Gastrocnemius medialis (tissue), 4 donors: Measurements from ENCODE around the gene CCDC178. TPM values are rescaled to one million over a fixed set of nuclear protein-coding genes. Genes with fewer than 3 reads are reported as not detected.

Experiments used
- ATAC-seq, 2 donors: fragments of 150-250 bp; one replicate each; pipeline ENCODE4 v1.9.1; 2016
- DNase-seq, 2 donors: peaks; one replicate each; pipeline ENCODE4 v3.0.0-alpha.2; 2019
- H3K27ac ChIP-seq, 4 donors: fragments of 200-600 bp; sonication (generic); 1 replicate in 1 of 4; 2 replicates in 3 of 4; pipeline ENCODE4 v1.5.1; 2016 to 2018; ENCODE audit warnings: mild to moderate bottlenecking in 2 of 4, moderate library complexity in 1 of 4
- H3K27me3 ChIP-seq, 3 donors: fragments of 200-600 bp; sonication (generic) in 2 of 3; 1 replicate in 1 of 3; 2 replicates in 2 of 3; pipeline versions ENCODE4 v1.5.1 to v1.6.0; 2016 to 2019; ENCODE audit warnings: mild to moderate bottlenecking in 1 of 3, moderate library complexity in 1 of 3
- H3K36me3 ChIP-seq, 2 donors: fragments of 200-600 bp; sonication (generic) in 1 of 2; one replicate each; pipeline ENCODE4 v1.5.1; 2017 to 2018
- H3K4me1 ChIP-seq, 2 donors: fragments of 200-600 bp; sonication (generic) in 1 of 2; one replicate each; pipeline ENCODE4 v1.5.1; 2016 to 2017; ENCODE audit warnings: mild to moderate bottlenecking in 2 of 2
- H3K4me3 ChIP-seq, 4 donors: fragments of 200-600 bp; sonication (generic) in 3 of 4; 1 replicate in 1 of 4; 2 replicates in 3 of 4; pipeline ENCODE4 v1.5.1; 2016 to 2019; ENCODE audit warnings: mild to moderate bottlenecking in 2 of 4
- H3K9me3 ChIP-seq, 3 donors: fragments of 200-600 bp; sonication (generic) in 2 of 3; 1 replicate in 1 of 3; 2 replicates in 2 of 3; pipeline ENCODE4 v1.5.1; 2016 to 2019
- POLR2A ChIP-seq, 2 donors: fragments of 450-650 bp; IDR thresholded peaks; one replicate each; pipeline ENCODE4 v1.6.1; 2017; ENCODE audit warnings: antibody characterized with exemption in 2 of 2, mild to moderate bottlenecking in 2 of 2, moderate library complexity in 2 of 2
- in situ Hi-C, 4 donors: fragments of 200-750 bp; cut with MboI; loops; one replicate each; pipeline versions ENCODE4 v1.15.0 to v1.8.0; 2017; ENCODE audit warnings: low sequenced_read_pairs in 4 of 4
- intact Hi-C: fragments of 100-400 bp; cut with DNase I; formaldehyde crosslinking; loops from one replicate; pipeline ENCODE4 v1.15.1; 2023; ENCODE audit warnings: low total_unique reads
- total RNA-seq, 4 donors: library from RNA; depleted of rRNA; stranded (reverse); fragments of >200 nt; gene quantifications; one replicate each; pipeline versions ENCODE4 v1.1.0 to v1.2.3, GENCODE V29; 2016
- TF ChIP-seq, protein P1 (sequence below), 5 experiments: fragments of 450-650 bp in 3 of 5; fragments of 200-600 bp in 2 of 5; sonication (generic) in 2 of 5; IDR thresholded peaks in 4 of 5; conservative IDR thresholded peaks in 1 of 5; 1 replicate in 4 of 5; 2 replicates in 1 of 5; pipeline ENCODE4 v1.5.1; 2016 to 2019; ENCODE audit warnings: antibody characterized with exemption in 5 of 5, mild to moderate bottlenecking in 3 of 5, moderate library complexity in 3 of 5

The CCDC178 gene
- total RNA-seq, 4 donors from 2014 or later = 0.35 TPM; not detected in 3

DNA sequence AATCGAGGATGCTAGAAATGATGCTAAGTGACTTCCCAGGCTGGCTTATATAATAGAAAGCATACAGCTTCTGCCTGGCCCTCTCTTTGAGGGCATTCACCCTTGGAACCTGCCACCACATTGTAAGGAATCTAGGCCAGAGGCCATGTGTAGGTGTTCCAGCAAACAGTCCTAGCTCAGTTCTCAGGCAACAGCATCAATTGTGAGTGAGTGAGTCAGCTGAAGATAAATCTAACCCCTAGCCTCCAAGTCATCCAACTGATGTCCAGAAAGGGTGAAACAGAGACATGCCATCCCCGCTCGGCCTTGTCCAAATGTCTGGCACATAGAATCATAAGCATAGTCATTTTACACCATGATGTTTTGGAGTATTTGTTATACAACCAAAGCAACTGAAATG, 343.4 kb downstream of the CCDC178 start:
- no peak for DNase-seq
- Histone ChIP-seq H3K27ac (no peak overlapping the region), H3K36me3 (no peaks in the 10 kb centered on the region), H3K4me1 (no peaks in the 10 kb centered on the region), H3K9me3 (no peaks in the 10 kb centered on the region), H3K27me3 (no peaks in the 10 kb centered on the region), H3K4me3 (no peak overlapping the region)
- in situ Hi-C loops (no loop called here), intact Hi-C loops (no loop called here)
- no peak for TF ChIP-seq POLR2A (IDR thresholded peaks at IDR 0.05)
- TF ChIP-seq, protein P1, sequence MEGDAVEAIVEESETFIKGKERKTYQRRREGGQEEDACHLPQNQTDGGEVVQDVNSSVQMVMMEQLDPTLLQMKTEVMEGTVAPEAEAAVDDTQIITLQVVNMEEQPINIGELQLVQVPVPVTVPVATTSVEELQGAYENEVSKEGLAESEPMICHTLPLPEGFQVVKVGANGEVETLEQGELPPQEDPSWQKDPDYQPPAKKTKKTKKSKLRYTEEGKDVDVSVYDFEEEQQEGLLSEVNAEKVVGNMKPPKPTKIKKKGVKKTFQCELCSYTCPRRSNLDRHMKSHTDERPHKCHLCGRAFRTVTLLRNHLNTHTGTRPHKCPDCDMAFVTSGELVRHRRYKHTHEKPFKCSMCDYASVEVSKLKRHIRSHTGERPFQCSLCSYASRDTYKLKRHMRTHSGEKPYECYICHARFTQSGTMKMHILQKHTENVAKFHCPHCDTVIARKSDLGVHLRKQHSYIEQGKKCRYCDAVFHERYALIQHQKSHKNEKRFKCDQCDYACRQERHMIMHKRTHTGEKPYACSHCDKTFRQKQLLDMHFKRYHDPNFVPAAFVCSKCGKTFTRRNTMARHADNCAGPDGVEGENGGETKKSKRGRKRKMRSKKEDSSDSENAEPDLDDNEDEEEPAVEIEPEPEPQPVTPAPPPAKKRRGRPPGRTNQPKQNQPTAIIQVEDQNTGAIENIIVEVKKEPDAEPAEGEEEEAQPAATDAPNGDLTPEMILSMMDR (IDR thresholded peaks at IDR 0.05 in 4 of 5, conservative IDR thresholded peaks at IDR 0.05 in 1 of 5) = no peak
- ATAC-seq = no peak

DNA sequence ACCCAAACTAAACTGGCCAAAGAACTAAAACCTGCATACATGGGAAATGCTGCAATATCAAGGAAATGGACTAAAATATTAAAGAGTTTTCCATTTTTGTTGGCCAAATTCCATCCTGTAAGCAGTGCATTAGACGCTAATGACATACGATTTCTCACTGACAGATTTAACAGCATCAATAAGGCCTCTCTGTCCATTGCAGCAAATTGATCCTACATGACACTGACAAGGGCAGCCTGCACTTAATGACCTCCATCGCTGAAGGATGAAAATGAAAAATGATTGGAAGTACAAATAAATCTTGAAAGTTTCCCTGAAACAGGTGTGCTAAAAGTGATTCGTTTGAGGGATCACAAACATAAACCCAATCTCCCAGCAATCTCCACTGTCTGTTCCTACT, 350.1 kb downstream of the CCDC178 start:
- in situ Hi-C loops = no loop called here
- no peaks in the 10 kb centered on the region for H3K4me1 ChIP-seq
- no peak for TF ChIP-seq POLR2A (IDR thresholded peaks at IDR 0.05)
- TF ChIP-seq, protein P1 (IDR thresholded peaks at IDR 0.05 in 4 of 5, conservative IDR thresholded peaks at IDR 0.05 in 1 of 5) = no peak

DNA sequence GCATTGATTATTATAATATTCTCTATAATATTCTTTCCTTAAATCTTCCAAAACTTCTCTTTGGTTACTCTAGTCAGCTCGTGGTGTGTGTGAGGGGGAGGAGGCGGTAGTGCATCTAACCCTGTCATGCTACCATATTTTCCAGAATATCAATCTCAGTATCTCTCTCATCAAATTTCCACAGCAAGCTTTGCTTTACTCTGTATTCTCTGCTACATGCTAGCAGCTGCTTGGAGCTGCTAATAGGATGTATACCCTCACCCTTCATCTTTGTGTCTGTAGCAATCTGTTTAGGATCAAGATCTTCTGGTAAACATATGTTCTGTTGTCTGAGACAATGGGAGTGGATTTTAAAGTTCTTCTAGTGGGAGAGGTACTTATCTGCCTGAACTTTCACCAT, 363.9 kb downstream of the CCDC178 start:
- in situ Hi-C loops = no loop called here
- no peaks in the 10 kb centered on the region for H3K36me3 ChIP-seq

More for the DNA sequence above, 350.1 kb downstream of the CCDC178 start:
- ATAC-seq (no peak), DNase-seq (no peak)
- Histone ChIP-seq H3K4me3 (no peak overlapping the region), H3K27me3 (no peaks in the 10 kb centered on the region), H3K9me3 (no peaks in the 10 kb centered on the region), H3K27ac (no peak overlapping the region), H3K36me3 (no peaks in the 10 kb centered on the region)
- intact Hi-C loops = no loop called here

DNA sequence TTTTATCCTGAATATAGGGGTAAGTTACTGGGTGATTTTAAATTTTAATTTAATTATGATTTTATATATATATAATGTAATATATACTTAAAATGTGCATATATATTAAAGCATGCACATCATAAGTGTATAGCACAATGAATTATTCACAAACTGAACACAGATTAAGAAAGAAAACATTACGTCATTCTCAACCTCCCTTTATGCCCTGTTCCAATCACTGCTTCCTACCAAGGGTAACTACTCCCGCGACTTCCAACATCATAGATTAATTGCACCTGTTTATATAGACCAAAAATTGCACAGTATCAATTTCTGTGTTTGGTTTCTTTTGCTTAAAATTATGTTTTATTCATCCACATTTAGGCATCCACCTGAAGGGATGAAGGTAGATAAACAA, 366.4 kb downstream of the CCDC178 start:
- intact Hi-C loops (no loop called here), in situ Hi-C loops (loop anchor here in 1 of 4 donors (25.0 kb wide), 1 partner anchor 112 kb away; no protein-coding TSS in a partner anchor)
- H3K36me3 ChIP-seq = no peaks in the 10 kb centered on the region
- H3K4me1 ChIP-seq = no peaks in the 10 kb centered on the region
- H3K27ac ChIP-seq = no peak overlapping the region
- H3K27me3 ChIP-seq = no peaks in the 10 kb centered on the region
- DNase-seq (no peak), ATAC-seq (no peak)
- no peaks in the 10 kb centered on the region for H3K9me3 ChIP-seq
- TF ChIP-seq, protein P1 (IDR thresholded peaks at IDR 0.05 in 4 of 5, conservative IDR thresholded peaks at IDR 0.05 in 1 of 5) = no peak
- TF ChIP-seq POLR2A (IDR thresholded peaks at IDR 0.05) = no peak
- H3K4me3 ChIP-seq = no peak overlapping the region

More for the DNA sequence above, 363.9 kb downstream of the CCDC178 start:
- Histone ChIP-seq H3K27ac (no peak overlapping the region), H3K27me3 (no peaks in the 10 kb centered on the region), H3K9me3 (no peaks in the 10 kb centered on the region), H3K4me3 (no peak overlapping the region), H3K4me1 (no peaks in the 10 kb centered on the region)
- TF ChIP-seq, protein P1 (IDR thresholded peaks at IDR 0.05 in 4 of 5, conservative IDR thresholded peaks at IDR 0.05 in 1 of 5) = no peak
- no peak for TF ChIP-seq POLR2A (IDR thresholded peaks at IDR 0.05)
- DNase-seq = no peak
- intact Hi-C loops = no loop called here
- ATAC-seq = no peak

DNA sequence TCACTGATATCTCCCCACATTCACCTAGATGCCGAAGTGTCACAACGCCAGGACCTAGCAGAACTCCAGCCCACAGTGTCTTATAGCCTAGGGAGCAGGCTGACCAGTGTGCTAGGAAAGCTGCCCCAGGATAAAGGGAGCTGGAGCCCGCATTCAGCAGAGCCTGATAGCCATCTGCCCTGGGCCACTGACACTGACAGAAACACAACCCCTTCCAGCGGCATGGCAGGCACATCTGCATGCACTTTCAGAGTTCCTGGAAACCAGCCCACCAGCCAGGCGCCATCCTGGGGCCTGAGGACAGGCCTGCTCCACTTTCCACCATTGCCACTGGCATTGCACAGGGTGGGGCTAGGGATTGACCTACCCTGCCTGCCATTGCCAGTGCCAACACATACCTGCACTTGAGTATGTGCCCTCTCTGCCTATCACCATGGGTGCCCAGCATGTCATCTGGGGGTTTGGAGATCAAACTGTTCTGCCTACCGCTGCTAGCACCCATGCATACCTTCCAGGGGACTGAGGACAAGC, 377.6 kb downstream of the CCDC178 start:
- ATAC-seq (no peak), DNase-seq (no peak)
- intact Hi-C loops = no loop called here
- H3K4me1 ChIP-seq = no peaks in the 10 kb centered on the region
- H3K4me3 ChIP-seq = no peak overlapping the region
- in situ Hi-C loops = loop anchor here in 1 of 4 donors (25.0 kb wide), 1 partner anchor 101 kb away; no protein-coding TSS in a partner anchor
- no peak overlapping the region for H3K27ac ChIP-seq
- H3K27me3 ChIP-seq = no peaks in the 10 kb centered on the region
- H3K9me3 ChIP-seq = no peaks in the 10 kb centered on the region
- no peaks in the 10 kb centered on the region for H3K36me3 ChIP-seq
- TF ChIP-seq POLR2A (IDR thresholded peaks at IDR 0.05) = no peak
- TF ChIP-seq, protein P1 (IDR thresholded peaks at IDR 0.05 in 4 of 5, conservative IDR thresholded peaks at IDR 0.05 in 1 of 5) = no peak
